Left lung (tissue), 10 donors: ENCODE measurements around the gene PAX2. TPM values are rescaled to one million over a fixed set of nuclear protein-coding genes. Genes with fewer than 3 reads are reported as not detected.

Experiments used
- ATAC-seq: fragments of 200-7000 bp; cut with Tn5 transposase; one replicate; pipeline ENCODE4 v1.9.1; 2020; ENCODE audit warnings: moderate library complexity
- DNase-seq, 4 donors: peaks; one replicate each; pipeline ENCODE4 v3.0.0-alpha.2; 2013 to 2020
- H3K27ac ChIP-seq, 2 donors: fragments of 200-600 bp; sonication (generic) in 1 of 2; one replicate each; pipeline versions ENCODE4 v1.5.0 to v1.8.0; 2020 to 2021
- H3K27me3 ChIP-seq, 2 donors: fragments of 200-600 bp; sonication (generic) in 1 of 2; one replicate each; pipeline versions ENCODE4 v1.5.0 to v1.8.0; 2020 to 2021
- H3K36me3 ChIP-seq, 2 donors: fragments of 200-600 bp; sonication (generic) in 1 of 2; one replicate each; pipeline versions ENCODE4 v1.5.0 to v1.8.0; 2020 to 2021
- H3K4me1 ChIP-seq, 2 donors: fragments of 200-600 bp; one replicate each; pipeline ENCODE4 v1.8.0; 2021
- H3K4me3 ChIP-seq, 2 donors: fragments of 200-600 bp; sonication (generic) in 1 of 2; one replicate each; pipeline versions ENCODE4 v1.5.0 to v1.8.0; 2020 to 2021; ENCODE audit warnings: mild to moderate bottlenecking in 1 of 2
- H3K9me3 ChIP-seq, 2 donors: fragments of 200-600 bp; sonication (generic) in 1 of 2; one replicate each; pipeline versions ENCODE4 v1.5.0 to v1.8.0; 2020 to 2021
- CTCF ChIP-seq, 2 donors: fragments of 200-600 bp; sonication (generic) in 1 of 2; IDR thresholded peaks; one replicate each; pipeline versions ENCODE4 v1.5.0 to v1.8.0; 2021; ENCODE audit warnings: antibody characterized with exemption in 2 of 2
- intact Hi-C, 2 donors: fragments of 100-400 bp; cut with DNase I; formaldehyde crosslinking; loops; one replicate each; pipeline versions ENCODE4 v1.11.2 to v1.14.2; 2022
- polyA plus RNA-seq, 6 donors: library from polyadenylated mRNA; unstranded; fragments of 120-200 nt; gene quantifications; one replicate each; pipeline ENCODE4 v1.2.1, GENCODE V29; 2013; ENCODE audit not compliant: insufficient read length in 6 of 6
- total RNA-seq, 2 donors: library from RNA; stranded (reverse); fragmentation: NEBNext Ultra II Directional; extraction: Animal tissue kit (Norgen Biotek cat#: 25700); gene quantifications; one replicate each; pipeline ENCODE4 v1.2.1, GENCODE V29; 2021
- donor health status: DM: no; HTN: yes; CAD: no.
- donor health status: DM: no; HTN: no; CAD: no.

PAX2 gene
- total and polyA plus RNA-seq, 8 donors = 0.18 to 1.2 (median 0.47) TPM; not detected in 3

GRCh38 chr10:100742936-100743335 lies 2.4 kb upstream of the PAX2 start:
- peaks cover 4 to 51% of the 10 kb centered on the region in 2 donors for H3K4me1 ChIP-seq
- H3K27ac ChIP-seq = no peak overlapping the region
- DNase-seq (no peak), ATAC-seq (no peak)
- no peak for TF ChIP-seq CTCF (IDR thresholded peaks at IDR 0.05)
- peaks cover 96 to 100% of the 10 kb centered on the region in 2 donors for H3K27me3 ChIP-seq
- intact Hi-C loops = no loop called here
- no peaks in the 10 kb centered on the region for H3K9me3 ChIP-seq
- H3K4me3 ChIP-seq = no peak overlapping the region
- H3K36me3 ChIP-seq = no peaks in the 10 kb centered on the region

DNA sequence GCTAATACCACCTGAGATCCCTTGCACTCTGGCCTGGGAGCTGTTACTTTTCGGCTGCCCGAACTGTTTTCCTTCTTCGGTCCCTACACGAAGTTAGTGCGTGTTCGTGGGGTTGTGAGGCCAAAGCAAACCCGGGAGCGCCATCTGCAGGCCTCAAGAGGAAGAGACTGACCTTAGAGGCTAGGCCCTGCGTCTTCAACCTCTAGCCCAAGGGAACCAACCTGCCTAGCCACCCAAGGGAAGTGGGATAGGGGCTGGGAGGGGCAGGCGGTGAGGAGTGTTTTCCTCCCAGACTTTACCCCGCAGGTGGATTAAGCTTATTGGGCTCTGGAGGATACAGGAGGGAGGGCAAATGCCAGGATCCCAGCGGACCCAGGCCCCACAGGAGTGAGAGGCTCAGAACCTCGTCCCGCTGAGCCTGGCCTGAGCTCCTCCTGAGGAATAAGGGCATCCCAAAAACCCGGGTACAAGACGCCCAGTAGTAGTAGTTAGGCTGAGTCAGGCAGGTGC lies 1.7 kb upstream of the PAX2 start:
- H3K9me3 ChIP-seq = no peaks in the 10 kb centered on the region
- TF ChIP-seq CTCF (IDR thresholded peaks at IDR 0.05) = peak; percentile 41 to 50
- DNase-seq (peak in 1 of 4 donors; percentile 68), ATAC-seq (peak; percentile 87)
- peaks cover 96 to 100% of the 10 kb centered on the region in 2 donors for H3K27me3 ChIP-seq
- no peak overlapping the region for H3K27ac ChIP-seq
- intact Hi-C loops = no loop called here
- no peak overlapping the region for H3K4me3 ChIP-seq
- no peaks in the 10 kb centered on the region for H3K36me3 ChIP-seq
- H3K4me1 ChIP-seq = peaks cover 4 to 57% of the 10 kb centered on the region in 2 donors

DNA sequence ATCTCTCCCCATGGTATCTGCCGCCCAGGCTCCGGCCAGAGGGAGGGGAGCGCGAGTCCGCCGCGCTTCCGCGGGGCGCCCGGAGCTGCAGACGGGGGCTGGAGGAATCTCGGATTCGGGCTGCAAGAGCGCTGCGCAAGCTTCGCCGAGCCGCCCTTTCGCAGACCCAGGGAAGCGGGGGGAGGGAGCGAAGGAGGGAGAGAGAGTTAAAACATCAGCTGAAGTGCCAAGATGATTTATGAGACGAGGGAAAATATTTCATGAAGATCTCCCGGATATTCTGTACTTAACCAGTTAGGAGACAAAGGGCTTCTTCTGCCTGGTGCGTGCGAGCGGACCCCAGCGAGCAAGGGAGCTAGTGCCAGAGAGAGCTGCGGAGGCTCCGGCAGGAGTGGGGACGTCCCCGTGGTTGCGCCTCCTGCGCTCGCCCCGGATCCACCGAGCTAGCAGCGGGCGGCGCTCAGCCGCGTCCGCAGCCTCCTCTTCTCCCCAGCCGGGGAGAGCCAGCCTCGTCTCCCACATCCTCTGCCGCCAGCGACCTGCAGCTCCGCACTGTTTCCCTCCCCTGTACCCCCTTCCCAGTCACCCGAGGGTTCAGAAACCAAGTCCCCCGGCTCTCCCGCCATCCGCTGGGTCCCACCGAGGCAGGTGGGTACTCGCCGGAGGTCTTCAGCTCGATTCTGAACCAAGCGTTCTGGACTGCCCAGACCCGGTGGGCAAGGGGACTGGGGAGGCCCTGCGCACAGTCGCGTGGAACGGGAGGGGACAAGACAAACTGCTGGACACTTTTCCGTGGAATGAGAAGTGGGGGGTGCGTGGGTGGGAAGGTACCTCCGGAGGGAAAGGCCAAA lies 1.0 kb upstream of the PAX2 start:
- Histone ChIP-seq H3K27ac (no peak overlapping the region), H3K27me3 (peaks cover 97 to 100% of the 10 kb centered on the region in 2 donors), H3K4me1 (peaks cover 4 to 57% of the 10 kb centered on the region in 2 donors), H3K9me3 (no peaks in the 10 kb centered on the region), H3K4me3 (no peak overlapping the region), H3K36me3 (no peaks in the 10 kb centered on the region)
- ATAC-seq (peak; percentile 12), DNase-seq (no peak)
- intact Hi-C loops = no loop called here
- TF ChIP-seq CTCF (IDR thresholded peaks at IDR 0.05) = no peak

- peaks cover 97 to 100% of the 10 kb centered on the region in 2 donors for H3K27me3 ChIP-seq
- DNase-seq (no peak), ATAC-seq (no peak)
- peaks cover 4 to 51% of the 10 kb centered on the region in 2 donors for H3K4me1 ChIP-seq
- H3K36me3 ChIP-seq = no peaks in the 10 kb centered on the region
- H3K4me3 ChIP-seq = no peak overlapping the region
- H3K9me3 ChIP-seq = no peaks in the 10 kb centered on the region
- TF ChIP-seq CTCF (IDR thresholded peaks at IDR 0.05) = no peak
- intact Hi-C loops = no loop called here
- no peak overlapping the region for H3K27ac ChIP-seq
Observed at GRCh38 chr10:100745882-100746783, 751 bp downstream of the PAX2 start.
